ENCODE measurements around the gene KCNJ10.

KCNJ10 gene

GRCh38 chr1:160082926-160083325 lies 13.0 kb upstream of the KCNJ10 start:
- no peak for DNase-seq

GRCh38 chr1:160082487-160082886 lies 12.5 kb upstream of the KCNJ10 start:
- no peak for DNase-seq

- peak; percentile 18 for DNase-seq
These were observed 11.4 kb upstream of the KCNJ10 start, which contains the start of gene KCNJ9 for GRCh38 chr1:160081261-160081936. Gene KCNJ9 (plus strand): TSS chr1:160081538. CDS start chr1:160084031, 2,493 bp downstream.

- DNase-seq, result no peak
These were observed 10.6 kb upstream of the KCNJ10 start for GRCh38 chr1:160080381-160081100.

- no peak for DNase-seq
These were observed 9.5 kb upstream of the KCNJ10 start for GRCh38 chr1:160079448-160079847.

- peak; percentile 46 for DNase-seq
These were observed 8.7 kb upstream of the KCNJ10 start for GRCh38 chr1:160078512-160079195.

GRCh38 chr1:160077486-160077885 lies 7.5 kb upstream of the KCNJ10 start:
- no peak for DNase-seq

GRCh38 chr1:160076295-160076694 lies 6.3 kb upstream of the KCNJ10 start:
- no peak for DNase-seq

GRCh38 chr1:160075836-160076235 lies 5.9 kb upstream of the KCNJ10 start:
- no peak for DNase-seq

- DNase-seq, result no peak
These were observed 4.9 kb upstream of the KCNJ10 start for GRCh38 chr1:160074865-160075264.

GRCh38 chr1:160071289-160071688 lies 1.3 kb upstream of the KCNJ10 start:
- no peak for DNase-seq

- DNase-seq, result peak; percentile 66
These were observed 543 bp upstream of the KCNJ10 start for GRCh38 chr1:160070243-160071163.

- DNase-seq, result no peak
These were observed 1.7 kb downstream of the KCNJ10 start for GRCh38 chr1:160068225-160068624.

- DNase-seq, result no peak
These were observed 2.9 kb downstream of the KCNJ10 start for GRCh38 chr1:160066829-160067745.

GRCh38 chr1:160064746-160065145 lies 5.2 kb downstream of the KCNJ10 start:
- DNase-seq, result no peak

- DNase-seq, result no peak
These were observed 5.8 kb downstream of the KCNJ10 start for GRCh38 chr1:160064164-160064563.

GRCh38 chr1:160063176-160063575 lies 6.8 kb downstream of the KCNJ10 start:
- no peak for DNase-seq

- DNase-seq, result no peak
These were observed 7.8 kb downstream of the KCNJ10 start for GRCh38 chr1:160062230-160062532.

- DNase-seq, result no peak
These were observed 8.4 kb downstream of the KCNJ10 start for GRCh38 chr1:160061369-160062229.

- peak; percentile 14 for DNase-seq
These were observed 11.9 kb downstream of the KCNJ10 start for GRCh38 chr1:160058087-160058486.

GRCh38 chr1:160056648-160057169 lies 13.3 kb downstream of the KCNJ10 start:
- no peak for DNase-seq

Measured in EL (cell line).